HL-60 (cell line): ENCODE results near the gene MAP3K4.
A peak's percentile ranks its signal among the peaks of the same experiment; 100 is the strongest.

Experiments used
- DNase-seq, 2 experiments: peaks; one replicate each; pipeline ENCODE4 v3.0.0-alpha.2; 2010 to 2020; ENCODE audit warnings: low read depth in 1 of 2, low spot score in 1 of 2
- H3K27ac ChIP-seq: fragments of 250-450 bp; sonication (Bioruptor Pico); replicated peaks from 2 replicates; pipeline ENCODE4 v1.5.1; 2020; ENCODE audit warnings: mild to moderate bottlenecking, moderate library complexity
- H3K27me3 ChIP-seq: fragments of 250-450 bp; sonication (Bioruptor Pico); 2 replicates; pipeline ENCODE4 v1.5.1; 2021; ENCODE audit warnings: mild to moderate bottlenecking, moderate library complexity; ENCODE audit not compliant: insufficient read depth, poor library complexity, severe bottlenecking
- H3K4me3 ChIP-seq: replicated peaks from 2 replicates; pipeline ENCODE4 v1.5.1; 2011; ENCODE audit warnings: mild to moderate bottlenecking, control low read depth, low read length; ENCODE audit not compliant: insufficient read depth
- CTCF ChIP-seq: IDR thresholded peaks from one replicate; pipeline ENCODE4 v1.5.1; 2011; ENCODE audit warnings: low read length, control low read depth, inconsistent platforms; ENCODE audit not compliant: insufficient read depth
- GABPA ChIP-seq: IDR thresholded peaks from 2 replicates; pipeline ENCODE4 v1.6.1; 2012; ENCODE audit warnings: low read depth
- POLR2AphosphoS5 ChIP-seq: IDR thresholded peaks from 2 replicates; pipeline ENCODE4 v1.6.1; 2012; ENCODE audit warnings: low read depth
- SPI1 ChIP-seq: IDR thresholded peaks from 2 replicates; pipeline ENCODE4 v1.6.1; 2012; ENCODE audit warnings: low read depth, mild to moderate bottlenecking, borderline replicate concordance
- TF ChIP-seq, protein P1 (sequence below): IDR thresholded peaks from 2 replicates; pipeline ENCODE4 v1.6.1; 2012; ENCODE audit warnings: low read depth; ENCODE audit not compliant: insufficient replicate concordance

MAP3K4 gene

GRCh38 chr6:161085246-161085645 is 93.7 kb downstream of the MAP3K4 start:
- no peak overlapping the region for H3K27ac ChIP-seq
- no peak overlapping the region for H3K4me3 ChIP-seq
- no peak for DNase-seq
- TF ChIP-seq CTCF (no peak), GABPA (no peak), SPI1 (no peak), POLR2AphosphoS5 (no peak)
- TF ChIP-seq, protein P1, sequence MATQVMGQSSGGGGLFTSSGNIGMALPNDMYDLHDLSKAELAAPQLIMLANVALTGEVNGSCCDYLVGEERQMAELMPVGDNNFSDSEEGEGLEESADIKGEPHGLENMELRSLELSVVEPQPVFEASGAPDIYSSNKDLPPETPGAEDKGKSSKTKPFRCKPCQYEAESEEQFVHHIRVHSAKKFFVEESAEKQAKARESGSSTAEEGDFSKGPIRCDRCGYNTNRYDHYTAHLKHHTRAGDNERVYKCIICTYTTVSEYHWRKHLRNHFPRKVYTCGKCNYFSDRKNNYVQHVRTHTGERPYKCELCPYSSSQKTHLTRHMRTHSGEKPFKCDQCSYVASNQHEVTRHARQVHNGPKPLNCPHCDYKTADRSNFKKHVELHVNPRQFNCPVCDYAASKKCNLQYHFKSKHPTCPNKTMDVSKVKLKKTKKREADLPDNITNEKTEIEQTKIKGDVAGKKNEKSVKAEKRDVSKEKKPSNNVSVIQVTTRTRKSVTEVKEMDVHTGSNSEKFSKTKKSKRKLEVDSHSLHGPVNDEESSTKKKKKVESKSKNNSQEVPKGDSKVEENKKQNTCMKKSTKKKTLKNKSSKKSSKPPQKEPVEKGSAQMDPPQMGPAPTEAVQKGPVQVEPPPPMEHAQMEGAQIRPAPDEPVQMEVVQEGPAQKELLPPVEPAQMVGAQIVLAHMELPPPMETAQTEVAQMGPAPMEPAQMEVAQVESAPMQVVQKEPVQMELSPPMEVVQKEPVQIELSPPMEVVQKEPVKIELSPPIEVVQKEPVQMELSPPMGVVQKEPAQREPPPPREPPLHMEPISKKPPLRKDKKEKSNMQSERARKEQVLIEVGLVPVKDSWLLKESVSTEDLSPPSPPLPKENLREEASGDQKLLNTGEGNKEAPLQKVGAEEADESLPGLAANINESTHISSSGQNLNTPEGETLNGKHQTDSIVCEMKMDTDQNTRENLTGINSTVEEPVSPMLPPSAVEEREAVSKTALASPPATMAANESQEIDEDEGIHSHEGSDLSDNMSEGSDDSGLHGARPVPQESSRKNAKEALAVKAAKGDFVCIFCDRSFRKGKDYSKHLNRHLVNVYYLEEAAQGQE = no peak
- H3K27me3 ChIP-seq = no peaks in the 10 kb centered on the region

DNA sequence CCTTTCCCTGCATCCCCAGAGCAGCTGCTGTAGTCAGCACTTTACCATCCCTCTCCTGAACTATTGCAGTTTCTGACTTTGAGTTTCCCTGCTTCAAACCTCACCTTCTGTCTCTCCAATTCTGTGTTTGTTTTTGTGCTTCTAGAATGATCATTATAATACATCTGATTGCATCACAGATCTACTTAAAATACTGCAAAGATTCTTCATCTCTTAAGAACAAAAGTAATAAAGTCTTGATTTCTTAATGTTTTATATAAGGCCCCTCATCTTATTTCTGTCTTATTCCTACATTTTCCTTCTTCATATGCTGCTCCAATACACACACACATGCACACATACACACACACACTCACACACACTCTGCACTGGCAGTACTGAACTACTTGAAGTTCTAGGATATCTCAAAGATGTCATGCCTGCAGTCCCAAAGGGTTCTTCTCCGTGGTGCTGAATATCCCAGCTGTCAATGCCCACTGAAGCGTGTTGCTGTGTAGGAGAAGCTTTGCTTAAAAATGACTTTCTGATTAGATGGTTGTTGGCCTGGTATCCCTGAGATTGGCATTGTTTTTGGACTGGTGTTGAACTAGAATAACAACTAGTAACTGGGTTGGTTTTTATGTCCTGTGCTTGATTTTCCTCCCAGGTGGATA is 97.2 kb downstream of the MAP3K4 start:
- TF ChIP-seq, protein P1 = peak; percentile 88
- no peak for TF ChIP-seq SPI1
- no peak overlapping the region for H3K4me3 ChIP-seq
- no peak for DNase-seq
- H3K27ac ChIP-seq = no peak overlapping the region
- no peaks in the 10 kb centered on the region for H3K27me3 ChIP-seq

DNA sequence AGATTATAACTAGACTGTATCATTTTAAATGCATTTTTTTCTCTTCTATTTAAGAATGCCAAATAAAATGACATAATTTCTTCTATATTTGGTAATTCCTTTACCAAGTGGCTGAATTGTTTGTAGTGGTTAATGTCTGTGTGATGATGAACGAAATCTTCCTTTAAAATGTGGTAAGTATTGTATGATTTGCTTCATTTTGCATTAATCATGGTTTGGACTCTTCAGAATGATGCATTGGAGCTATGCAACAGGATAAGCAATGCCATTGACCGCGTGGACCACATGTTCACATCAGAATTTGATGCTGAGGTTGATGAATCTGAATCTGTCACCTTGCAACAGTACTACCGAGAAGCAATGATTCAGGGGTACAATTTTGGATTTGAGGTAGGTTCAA is 99.6 kb downstream of the MAP3K4 start:
- DNase-seq = no peak
- no peak for TF ChIP-seq SPI1
- no peak for TF ChIP-seq CTCF
- no peak for TF ChIP-seq GABPA
- TF ChIP-seq POLR2AphosphoS5 = no peak
- TF ChIP-seq, protein P1 = no peak
- Histone ChIP-seq H3K27ac (no peak overlapping the region), H3K4me3 (no peak overlapping the region), H3K27me3 (no peaks in the 10 kb centered on the region)
